IMR-90 (cell line): ENCODE measurements around the gene HES6.

Experiments used
- CEBPB ChIP-seq: IDR thresholded peaks from 2 replicates; pipeline ENCODE4 v1.6.1; 2012; ENCODE audit warnings: low read depth, low read length, improper control_type of control experiment
- CHD1 ChIP-seq: IDR thresholded peaks from 2 replicates; pipeline ENCODE4 v1.6.1; 2012; ENCODE audit warnings: low read depth, low read length, improper control_type of control experiment
- CTCF ChIP-seq: conservative IDR thresholded peaks from 2 replicates; pipeline ENCODE4 v1.5.1; 2012; ENCODE audit warnings: mild to moderate bottlenecking, low read depth, low read length, improper control_type of control experiment
- FOS ChIP-seq: fragments of 150-350 bp; IDR thresholded peaks from 2 replicates; pipeline ENCODE4 v1.6.1; 2016; ENCODE audit warnings: low read depth, low read length
- POLR2A ChIP-seq: IDR thresholded peaks from 2 replicates; pipeline ENCODE4 v1.6.1; 2012; ENCODE audit warnings: mild to moderate bottlenecking, low read depth, low read length
- RAD21 ChIP-seq: IDR thresholded peaks from 2 replicates; pipeline ENCODE4 v1.6.1; 2012; ENCODE audit warnings: low read length, improper control_type of control experiment
- RFX5 ChIP-seq: IDR thresholded peaks from 2 replicates; pipeline ENCODE4 v1.8.0; 2012; ENCODE audit warnings: low read depth, mild to moderate bottlenecking, low read length, moderate library complexity
- SMC3 ChIP-seq: fragments of 150-350 bp; IDR thresholded peaks from 2 replicates; pipeline ENCODE4 v1.6.1; 2016; ENCODE audit warnings: low read depth, mild to moderate bottlenecking, antibody characterized with exemption, low read length, moderate library complexity
- USF2 ChIP-seq: fragments of 150-350 bp; IDR thresholded peaks from 2 replicates; pipeline ENCODE4 v1.6.1; 2017; ENCODE audit warnings: mild to moderate bottlenecking, antibody characterized with exemption, low read length, low read depth

GRCh38 chr2:238237431-238238135, 2.3 kb downstream of the HES6 start:
- TF ChIP-seq RFX5 (no peak), POLR2A (no peak), CTCF (no peak), FOS (no peak), USF2 (no peak), RAD21 (no peak), SMC3 (no peak), CEBPB (no peak), CHD1 (no peak)
